GM23248 (cell line): ENCODE results near the gene TNF. TPM values are rescaled to one million over a fixed set of nuclear protein-coding genes. Genes with fewer than 3 reads are reported as not detected.
A peak's percentile ranks its signal among the peaks of the same experiment; 100 is the strongest.

Source experiments
- DNase-seq: peaks from one replicate; pipeline ENCODE4 v3.0.0-alpha.2; 2015
- H2AFZ ChIP-seq: fragments of 200-600 bp; sonication (generic); 2 replicates; pipeline ENCODE4 v1.6.1; 2016; ENCODE audit warnings: antibody characterized with exemption
- H3F3A ChIP-seq: fragments of 200-600 bp; sonication (generic); 2 replicates; pipeline ENCODE4 v1.6.1; 2016; ENCODE audit warnings: mild to moderate bottlenecking, antibody characterized with exemption, mixed run types; ENCODE audit not compliant: insufficient read depth
- H3K27ac ChIP-seq: fragments of 200-600 bp; sonication (generic); 2 replicates; pipeline ENCODE4 v1.5.1; 2016; ENCODE audit warnings: mild to moderate bottlenecking
- H3K27me3 ChIP-seq: fragments of 200-600 bp; sonication (generic); replicated peaks from 2 replicates; pipeline ENCODE4 v1.6.1; 2016; ENCODE audit warnings: mild to moderate bottlenecking; ENCODE audit not compliant: insufficient read depth
- H3K36me3 ChIP-seq: fragments of 200-600 bp; sonication (generic); 2 replicates; pipeline ENCODE4 v1.6.1; 2016; ENCODE audit warnings: low read depth, mild to moderate bottlenecking
- H3K4me1 ChIP-seq: fragments of 200-600 bp; sonication (generic); 2 replicates; pipeline ENCODE4 v1.6.1; 2016; ENCODE audit warnings: mild to moderate bottlenecking; ENCODE audit not compliant: insufficient read depth
- H3K4me2 ChIP-seq: fragments of 200-600 bp; sonication (generic); one replicate; pipeline ENCODE4 v1.6.1; 2016; ENCODE audit warnings: mild to moderate bottlenecking; ENCODE audit not compliant: unreplicated experiment
- H3K4me3 ChIP-seq: fragments of 200-600 bp; sonication (generic); 2 replicates; pipeline ENCODE4 v1.5.1; 2016; ENCODE audit warnings: mild to moderate bottlenecking
- H3K79me2 ChIP-seq: fragments of 200-600 bp; sonication (generic); 2 replicates; pipeline ENCODE4 v1.6.1; 2016; ENCODE audit warnings: mild to moderate bottlenecking; ENCODE audit not compliant: insufficient read depth
- H3K9ac ChIP-seq: fragments of 200-600 bp; sonication (generic); 2 replicates; pipeline ENCODE4 v1.6.1; 2016; ENCODE audit warnings: mild to moderate bottlenecking
- H3K9me2 ChIP-seq: fragments of 200-600 bp; sonication (generic); 2 replicates; pipeline ENCODE4 v1.6.1; 2016; ENCODE audit warnings: mixed run types, mild to moderate bottlenecking, moderate library complexity; ENCODE audit not compliant: insufficient read depth
- H3K9me3 ChIP-seq: fragments of 200-600 bp; sonication (generic); one replicate; pipeline ENCODE4 v1.6.1; 2017; ENCODE audit warnings: low read depth
- H4K20me1 ChIP-seq: fragments of 200-600 bp; sonication (generic); 2 replicates; pipeline ENCODE4 v1.6.0; 2016; ENCODE audit not compliant: insufficient read depth
- EZH2 ChIP-seq: fragments of 200-600 bp; sonication (generic); IDR thresholded peaks from 2 replicates; pipeline ENCODE4 v1.6.1; 2018; ENCODE audit warnings: antibody characterized with exemption, mild to moderate bottlenecking; ENCODE audit not compliant: insufficient read depth, poor library complexity, severe bottlenecking
- EZH2phosphoT487 ChIP-seq: fragments of 200-600 bp; sonication (generic); IDR thresholded peaks from 2 replicates; pipeline ENCODE4 v1.6.1; 2018; ENCODE audit warnings: antibody characterized with exemption, moderate library complexity, mild to moderate bottlenecking, low read depth; ENCODE audit not compliant: insufficient read depth
- WGBS, 2 experiments: methylation state at CpG; one replicate each; pipeline ENCODE4 v1.1.6; 2015 to 2017; ENCODE audit warnings: low lambda C conversion rate in 2 of 2, low coverage in 1 of 2; ENCODE audit errors: missing lambda C conversion rate in 2 of 2; 5-methylcytosine and 5-hydroxymethylcytosine counted together
- in situ Hi-C: fragments of 300-500 bp; cut with MboI; formaldehyde crosslinking; loops from 2 replicates; pipeline ENCODE4 v1.15.0; 2020
- polyA plus RNA-seq: library from polyadenylated mRNA; unstranded; fragments of >200 nt; fragmentation: Nextera tagmentation; extraction: Ambion mirVana; gene quantifications from 2 replicates; pipeline ENCODE4 v1.2.1, GENCODE V29; 2016
- total RNA-seq: library from RNA; depleted of rRNA; stranded (reverse); fragments of >200 nt; shearing (Covaris generic); gene quantifications from 2 replicates; pipeline ENCODE4 v1.2.3, GENCODE V29; 2014

Gene TNF
- total and polyA plus RNA-seq, 2 experiments from 2014 or later: 0.11 TPM; not detected in 1

DNA sequence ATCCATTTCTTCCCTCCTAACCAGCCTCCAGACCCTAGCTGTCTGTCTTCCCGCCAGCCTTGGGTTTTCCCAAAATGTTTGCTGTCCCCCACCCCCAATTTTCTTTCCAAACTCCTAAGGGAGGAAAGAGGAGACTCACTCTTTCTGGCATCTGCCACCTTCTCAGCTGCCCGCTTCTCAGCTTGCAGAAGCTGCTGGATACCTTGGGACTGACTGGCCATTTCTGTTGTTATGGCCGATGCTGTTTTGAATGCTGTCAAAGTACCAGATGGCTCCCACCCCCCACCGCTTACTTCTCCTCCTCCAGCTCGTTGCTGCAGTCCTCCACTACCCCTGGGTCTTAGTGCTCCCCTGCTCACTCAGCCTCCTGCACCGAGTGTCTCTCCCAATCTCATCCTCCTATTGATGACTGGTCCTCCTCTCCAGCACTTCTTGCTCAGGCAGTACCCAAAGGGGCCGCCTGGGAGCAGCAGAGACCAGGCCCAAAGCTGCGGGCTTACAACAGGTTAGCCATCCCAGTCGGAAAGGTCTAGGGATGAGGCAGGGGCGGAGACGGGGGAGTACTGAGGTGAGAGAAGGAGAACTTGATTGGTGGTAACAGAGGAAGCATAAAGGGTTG lies 28.9 kb upstream of the TNF start, which contains the start of gene ATP6V1G2:
Gene ATP6V1G2, minus strand, starts transcription at position 270 of the 619 bp plus-strand sequence. Its CDS starts 49 bp downstream, at position 221.
- no peaks in the 10 kb centered on the region for H3K27me3 ChIP-seq
- in situ Hi-C loops: no loop called here

DNA sequence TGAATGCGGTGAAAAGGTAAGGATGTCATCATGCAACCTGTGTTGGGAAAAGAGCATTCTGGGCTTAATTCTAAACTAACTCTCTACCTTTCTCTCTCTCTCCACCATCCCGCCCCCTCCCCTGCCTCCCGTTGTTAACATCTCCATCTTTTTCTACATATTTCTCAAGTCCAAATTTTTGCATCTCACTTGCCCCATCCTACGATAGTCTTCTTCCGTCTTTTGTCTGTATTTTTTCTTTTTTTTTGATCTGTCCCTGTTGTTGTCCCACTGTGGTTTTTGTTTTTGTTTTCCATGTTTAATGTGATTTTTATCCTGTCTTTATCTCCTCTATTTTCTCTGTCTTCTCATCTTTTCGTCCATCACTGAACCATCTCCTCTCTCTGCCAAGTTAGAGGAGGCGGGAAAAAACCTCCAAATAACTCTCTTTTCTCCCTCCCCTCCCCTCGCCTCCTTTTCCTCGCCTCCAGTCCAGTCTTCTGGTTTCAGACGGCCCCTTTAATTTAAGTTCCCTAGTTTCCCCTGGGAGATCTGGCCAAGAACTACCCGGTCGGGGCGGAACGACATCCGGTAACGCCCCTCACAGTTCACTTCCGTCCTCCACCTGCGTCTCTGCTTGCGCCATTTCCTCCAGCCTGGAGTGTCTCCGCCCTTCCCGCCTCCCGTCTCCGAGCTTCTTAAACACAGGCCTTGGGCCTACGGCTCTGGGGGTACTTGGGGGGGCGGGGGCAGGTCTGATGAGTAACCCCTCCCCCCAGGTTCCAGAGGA lies 28.2 kb upstream of the TNF start, which contains the start of gene NFKBIL1:
Gene NFKBIL1, plus strand, starts transcription at position 651 of the 769 bp plus-strand sequence. Its CDS starts 87 bp downstream, at position 738.
- peak; percentile 99 for DNase-seq
- Histone ChIP-seq H3K36me3 (peaks cover 6% of the 10 kb centered on the region; the same call in 1 of the 2 replicates), H3K4me2 (peak within 1 kb of the TSS; percentile 91), H4K20me1 (no peaks in the 10 kb centered on the region), H3K27ac (peak within 1 kb of the TSS; percentile 75), H3K9me3 (no peaks in the 10 kb centered on the region), H3K4me1 (peaks cover 10% of the 10 kb centered on the region; the same call in 1 of the 2 replicates), H3K9me2 (no peaks in the 10 kb centered on the region), H3K27me3 (no peaks in the 10 kb centered on the region), H3K4me3 (peak within 1 kb of the TSS; percentile 88), H3K9ac (peak within 1 kb of the TSS; percentile 95), H3K79me2 (peaks cover 58% of the 10 kb centered on the region), H2AFZ (peak within 1 kb of the TSS; percentile 88), H3F3A (peaks cover 4% of the 10 kb centered on the region; the same call in 1 of the 2 replicates)
- in situ Hi-C loops: no loop called here
- TF ChIP-seq EZH2phosphoT487 (no peak), EZH2 (no peak)
- WGBS, 2 experiments: 1 to 2% methylated on average over 25 of the region's 25 CpGs

More for the DNA sequence above, 28.9 kb upstream of the TNF start, which contains the start of gene ATP6V1G2:
- DNase-seq: peak; percentile 92
- Histone ChIP-seq H3K79me2 (peaks cover 57% of the 10 kb centered on the region), H3K9me2 (no peaks in the 10 kb centered on the region), H2AFZ (peak within 1 kb of the TSS; percentile 88), H3K27ac (peak within 1 kb of the TSS; percentile 75), H3K4me3 (peak within 1 kb of the TSS; percentile 88), H3K9me3 (no peaks in the 10 kb centered on the region), H3K4me1 (peaks cover 10% of the 10 kb centered on the region; the same call in 1 of the 2 replicates), H3K4me2 (peak within 1 kb of the TSS; percentile 91), H3F3A (peaks cover 4% of the 10 kb centered on the region; the same call in 1 of the 2 replicates), H3K36me3 (peaks cover 6% of the 10 kb centered on the region; the same call in 1 of the 2 replicates), H3K9ac (peak within 1 kb of the TSS; percentile 95), H4K20me1 (no peaks in the 10 kb centered on the region)
- no peak for TF ChIP-seq EZH2
- no peak for TF ChIP-seq EZH2phosphoT487
- WGBS, 2 experiments: 5% methylated on average over 11 of the region's 11 CpGs

DNA sequence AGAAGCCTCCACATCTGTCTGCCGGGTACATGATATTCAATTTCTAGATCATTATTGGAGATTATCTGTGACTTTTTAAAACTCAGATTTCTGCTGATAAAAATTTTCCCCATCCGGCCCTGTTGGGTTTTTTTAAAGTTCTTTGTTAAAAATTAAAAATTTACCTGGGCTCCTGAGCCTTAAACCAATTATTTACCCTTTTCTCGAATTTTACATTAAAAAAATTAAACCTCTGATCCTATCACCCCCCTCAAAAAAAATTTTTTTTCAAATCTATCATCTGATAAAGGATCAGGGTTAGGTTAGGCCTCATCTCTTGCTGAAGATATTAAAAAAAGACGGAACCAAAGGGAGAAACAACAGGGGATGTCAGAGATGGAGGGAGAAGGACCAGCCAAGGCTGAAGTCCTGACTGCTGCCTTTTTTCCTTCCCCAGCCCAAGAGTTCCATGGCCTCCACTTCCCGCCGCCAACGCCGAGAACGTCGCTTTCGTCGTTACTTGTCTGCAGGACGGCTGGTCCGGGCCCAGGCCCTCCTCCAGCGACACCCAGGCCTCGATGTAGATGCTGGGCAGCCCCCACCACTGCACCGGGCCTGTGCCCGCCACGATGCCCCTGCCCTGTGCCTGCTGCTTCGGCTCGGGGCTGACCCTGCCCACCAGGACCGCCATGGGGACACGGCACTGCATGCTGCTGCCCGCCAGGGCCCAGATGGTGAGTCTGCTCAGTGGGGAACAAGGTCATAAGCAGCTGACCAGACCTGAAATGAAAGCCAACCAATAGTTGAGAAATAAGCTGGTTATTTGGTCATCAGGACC lies 27.4 kb upstream of the TNF start:
- no peaks in the 10 kb centered on the region for H3K9me2 ChIP-seq
- H2AFZ ChIP-seq: peak overlapping the region; percentile 88
- peaks cover 10% of the 10 kb centered on the region; the same call in 1 of the 2 replicates for H3K4me1 ChIP-seq
- H3K4me2 ChIP-seq: peak overlapping the region; percentile 91
- peak overlapping the region; percentile 88 for H3K4me3 ChIP-seq
- peak overlapping the region; percentile 75 for H3K27ac ChIP-seq
- DNase-seq: no peak
- WGBS, 2 experiments: 83 to 84% methylated on average over 23 to 24 of the region's 24 CpGs
- H3K27me3 ChIP-seq: no peaks in the 10 kb centered on the region
- peaks cover 58% of the 10 kb centered on the region for H3K79me2 ChIP-seq
- in situ Hi-C loops: no loop called here
- peaks cover 9% of the 10 kb centered on the region; the same call in 1 of the 2 replicates for H3K36me3 ChIP-seq
- TF ChIP-seq EZH2 (no peak), EZH2phosphoT487 (no peak)
- H3K9me3 ChIP-seq: no peaks in the 10 kb centered on the region
- H3F3A ChIP-seq: peaks cover 4% of the 10 kb centered on the region; the same call in 1 of the 2 replicates
- H4K20me1 ChIP-seq: no peaks in the 10 kb centered on the region
- peak overlapping the region; percentile 95 for H3K9ac ChIP-seq
